Hematopoietic multipotent progenitor cell treated with erythropoietin and hydrocortisone succinate and interleukin-3 and kit ligand, for 17 days (in vitro differentiated cells): ENCODE results near the gene KCNG2.

Experiments used
- DNase-seq: peaks from one replicate; pipeline ENCODE4 v3.0.0-alpha.2; 2015; ENCODE audit warnings: low spot score

Gene KCNG2

DNA sequence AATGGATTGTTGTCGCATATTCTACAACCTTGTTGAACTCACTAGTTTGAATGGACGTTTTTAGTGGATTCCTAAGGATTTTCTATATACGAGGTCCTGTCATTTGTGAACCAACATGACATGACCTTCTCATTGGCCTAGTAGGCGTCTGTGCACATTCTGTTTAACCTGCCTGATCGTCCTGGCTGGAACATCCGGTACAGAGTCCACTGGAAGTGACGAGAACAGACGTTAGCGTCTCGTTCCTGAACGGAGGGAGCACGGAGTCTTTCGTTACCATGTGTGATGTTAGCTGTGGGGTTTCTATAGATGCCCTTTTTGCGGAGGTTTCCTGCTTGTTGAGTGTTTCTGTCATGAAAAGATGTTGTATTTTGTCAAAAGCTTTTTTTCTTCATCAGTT lies 91.8 kb downstream of the KCNG2 start:
- DNase-seq: no peak

DNA sequence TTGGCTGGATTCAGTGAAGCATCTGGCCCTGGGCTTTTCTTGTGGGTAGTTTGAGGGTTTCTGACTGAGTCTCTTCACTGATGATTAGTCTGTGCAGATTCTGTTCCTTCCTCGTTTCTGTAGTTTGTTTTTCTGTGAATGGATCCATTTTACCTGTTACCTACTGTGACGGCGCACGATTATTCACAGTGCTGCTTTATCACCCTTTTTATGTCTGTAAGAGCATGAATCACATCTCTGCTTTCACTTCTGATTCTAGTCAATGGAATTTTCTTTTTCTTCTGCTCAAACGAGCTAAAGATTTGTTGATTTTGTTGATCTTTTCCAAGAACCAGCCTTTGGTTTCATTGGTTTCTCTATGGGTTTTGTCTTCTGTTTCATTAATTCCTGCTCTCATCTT lies 92.9 kb downstream of the KCNG2 start:
- DNase-seq: no peak

DNA sequence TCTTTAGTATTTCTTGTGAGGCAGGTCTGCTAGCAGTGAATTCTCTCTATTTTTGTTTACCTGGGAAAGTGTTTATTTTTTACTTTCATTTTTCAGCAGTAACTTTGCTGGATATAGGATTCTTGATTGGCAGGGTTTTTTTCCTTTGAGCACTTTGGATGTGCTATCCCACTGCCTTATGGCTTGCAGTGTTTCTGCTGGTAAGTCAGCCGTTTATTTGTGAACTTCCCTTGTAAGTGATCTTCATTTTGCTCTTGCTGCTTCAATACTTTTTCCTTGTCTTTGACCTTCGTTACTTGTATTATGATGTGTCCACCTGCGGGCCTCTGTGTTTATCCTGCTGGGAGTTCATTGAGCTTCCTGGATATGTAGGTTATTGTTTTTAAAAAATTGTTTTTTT lies 99.0 kb downstream of the KCNG2 start:
- no peak for DNase-seq

DNA sequence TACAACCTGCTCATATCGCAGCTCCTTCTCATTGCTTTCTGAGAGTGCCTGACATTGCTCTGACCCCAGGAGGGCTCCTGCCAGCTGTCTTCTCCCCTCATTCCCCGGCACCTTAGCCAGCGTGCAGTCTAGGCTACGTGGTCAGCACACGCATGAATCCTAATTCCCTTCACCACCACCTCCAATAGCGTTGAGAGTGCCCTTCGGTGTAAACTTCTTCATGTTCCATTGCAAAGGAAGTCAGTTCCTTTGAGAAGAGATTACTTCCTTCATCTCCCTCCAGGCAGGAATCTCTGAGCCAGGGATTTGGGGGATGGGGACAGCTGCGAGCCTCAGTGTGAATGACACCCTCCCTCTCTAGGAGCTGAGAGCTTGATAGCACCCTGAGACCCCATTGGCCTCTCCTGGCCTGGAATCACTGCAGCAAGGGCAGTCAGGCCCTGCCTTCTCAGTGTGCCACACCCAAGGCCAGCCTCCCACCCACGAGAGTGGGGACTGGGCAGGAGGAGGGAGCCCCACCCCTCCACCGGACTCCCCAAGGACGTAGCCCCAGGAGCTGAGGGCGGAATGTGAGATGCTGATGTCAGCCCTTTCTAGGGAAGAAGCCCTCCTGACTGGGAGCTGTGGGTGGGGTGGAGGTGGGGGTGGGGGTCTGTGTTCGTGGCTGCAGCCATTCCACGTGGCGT lies 100.3 kb downstream of the KCNG2 start:
- DNase-seq: no peak

DNA sequence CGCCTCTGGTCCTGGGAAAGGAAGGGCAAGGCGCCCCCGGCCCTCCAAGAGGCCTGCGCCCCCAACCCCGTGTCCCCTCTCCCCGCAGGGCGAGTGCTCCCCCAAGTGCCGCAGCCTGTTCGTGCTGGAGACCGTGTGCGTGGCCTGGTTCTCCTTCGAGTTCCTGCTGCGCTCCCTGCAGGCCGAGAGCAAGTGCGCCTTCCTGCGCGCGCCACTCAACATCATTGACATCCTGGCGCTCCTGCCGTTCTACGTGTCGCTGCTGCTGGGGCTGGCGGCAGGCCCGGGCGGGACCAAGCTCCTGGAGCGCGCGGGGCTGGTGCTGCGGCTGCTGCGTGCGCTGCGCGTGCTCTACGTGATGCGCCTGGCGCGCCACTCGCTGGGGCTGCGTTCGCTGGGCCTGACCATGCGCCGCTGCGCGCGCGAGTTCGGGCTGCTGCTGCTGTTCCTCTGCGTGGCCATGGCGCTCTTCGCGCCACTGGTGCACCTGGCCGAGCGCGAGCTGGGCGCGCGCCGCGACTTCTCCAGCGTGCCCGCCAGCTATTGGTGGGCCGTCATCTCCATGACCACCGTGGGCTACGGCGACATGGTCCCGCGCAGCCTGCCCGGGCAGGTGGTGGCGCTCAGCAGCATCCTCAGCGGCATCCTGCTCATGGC lies 101.3 kb downstream of the KCNG2 start:
- DNase-seq: no peak

DNA sequence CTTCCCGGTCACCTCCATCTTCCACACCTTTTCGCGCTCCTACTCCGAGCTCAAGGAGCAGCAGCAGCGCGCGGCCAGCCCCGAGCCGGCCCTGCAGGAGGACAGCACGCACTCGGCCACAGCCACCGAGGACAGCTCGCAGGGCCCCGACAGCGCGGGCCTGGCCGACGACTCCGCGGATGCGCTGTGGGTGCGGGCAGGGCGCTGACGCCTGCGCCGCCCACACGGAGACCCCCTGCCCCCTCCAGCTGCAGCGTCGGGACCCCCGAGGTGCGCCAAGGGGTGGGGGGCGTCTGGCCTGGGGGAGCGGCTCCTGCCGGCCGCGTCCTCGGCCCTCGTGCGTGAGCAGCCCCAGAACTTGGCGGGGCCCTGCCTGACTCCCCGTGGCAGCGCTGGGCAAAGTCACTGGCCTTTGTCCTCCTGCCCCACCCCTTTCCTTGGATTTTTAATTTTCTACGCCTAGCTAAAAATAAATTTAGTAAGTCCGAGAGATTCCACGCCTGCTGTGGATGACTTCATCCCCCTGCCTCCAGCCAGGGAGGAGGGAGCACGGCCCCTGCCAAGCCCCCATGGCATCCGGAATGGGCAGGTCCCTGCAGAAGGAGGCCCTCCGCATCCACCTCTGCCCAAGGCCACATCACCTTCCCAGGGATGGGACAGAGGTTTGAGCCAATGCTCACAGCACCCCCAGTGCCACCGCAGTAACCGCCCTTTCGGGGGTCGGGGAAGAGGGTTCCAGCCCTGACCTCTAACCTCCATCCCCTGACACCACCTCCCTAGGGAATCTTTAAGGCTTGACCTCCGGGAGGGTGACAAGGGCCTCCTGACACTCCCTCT lies 102.1 kb downstream of the KCNG2 start:
- DNase-seq: no peak

DNA sequence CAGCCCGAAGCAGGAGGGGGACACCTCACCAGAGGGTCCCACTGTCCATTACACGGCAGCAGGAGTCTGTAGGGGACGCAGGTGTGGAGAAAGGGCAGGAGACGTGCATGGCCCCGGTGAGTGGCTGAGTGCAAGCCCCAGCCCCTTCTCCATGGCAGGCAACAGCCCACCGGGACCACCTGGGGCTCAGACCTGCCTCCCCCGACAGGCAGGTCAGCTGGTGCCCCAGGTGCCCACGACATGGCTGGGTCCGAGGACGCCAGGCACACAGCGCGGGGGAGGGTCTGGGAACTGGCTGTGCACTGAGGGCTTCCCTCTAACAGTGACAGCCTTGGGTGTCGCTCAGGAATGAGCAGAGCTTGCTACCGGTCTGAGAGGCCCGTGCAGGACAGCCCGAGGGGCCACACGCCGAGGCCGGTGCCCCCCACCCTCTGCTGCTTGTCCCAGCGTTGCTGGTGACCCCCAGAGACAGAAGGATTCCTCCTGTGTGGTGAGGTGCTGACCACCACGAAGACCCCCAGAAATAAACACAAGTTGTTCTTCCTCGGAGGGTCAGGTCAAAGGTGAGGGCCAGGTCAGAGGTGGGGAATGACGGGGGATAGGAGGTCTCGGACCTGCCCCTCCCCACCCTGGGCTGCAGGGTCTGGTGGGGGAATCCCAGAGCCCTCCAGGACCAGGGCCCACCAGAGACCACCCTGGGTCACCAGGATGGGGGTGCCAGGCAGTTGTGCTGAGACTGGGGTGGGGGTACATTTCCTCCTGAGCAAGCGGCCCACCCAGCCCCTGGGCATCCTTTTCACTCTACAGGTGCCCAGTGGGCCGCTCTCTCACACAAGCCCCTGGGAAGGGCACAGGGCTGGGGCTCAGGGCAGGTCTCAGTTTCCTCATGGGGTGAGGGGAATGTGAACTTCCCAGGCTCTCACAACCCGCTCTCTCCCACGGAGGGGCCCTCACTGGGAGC lies 103.2 kb downstream of the KCNG2 start:
- DNase-seq: no peak

DNA sequence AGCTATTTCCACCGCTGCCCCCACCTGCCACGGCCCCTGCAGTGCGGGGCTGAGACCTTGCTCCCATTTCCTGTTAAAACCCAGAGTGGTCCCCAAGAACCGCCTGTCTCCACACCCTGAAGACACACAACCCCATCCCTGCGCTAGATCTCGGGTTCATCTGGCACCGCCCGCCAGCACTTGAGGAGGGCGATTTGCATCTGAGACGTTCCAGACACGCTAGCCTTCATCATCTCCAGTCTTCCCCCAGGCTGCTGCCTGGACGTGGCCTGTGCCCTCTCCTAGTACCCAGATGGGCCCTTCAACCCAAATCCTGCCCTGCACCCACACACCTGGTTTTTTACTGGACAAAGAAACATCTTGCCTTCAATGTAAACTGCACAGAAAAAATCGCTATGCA lies 103.9 kb downstream of the KCNG2 start:
- no peak for DNase-seq

DNA sequence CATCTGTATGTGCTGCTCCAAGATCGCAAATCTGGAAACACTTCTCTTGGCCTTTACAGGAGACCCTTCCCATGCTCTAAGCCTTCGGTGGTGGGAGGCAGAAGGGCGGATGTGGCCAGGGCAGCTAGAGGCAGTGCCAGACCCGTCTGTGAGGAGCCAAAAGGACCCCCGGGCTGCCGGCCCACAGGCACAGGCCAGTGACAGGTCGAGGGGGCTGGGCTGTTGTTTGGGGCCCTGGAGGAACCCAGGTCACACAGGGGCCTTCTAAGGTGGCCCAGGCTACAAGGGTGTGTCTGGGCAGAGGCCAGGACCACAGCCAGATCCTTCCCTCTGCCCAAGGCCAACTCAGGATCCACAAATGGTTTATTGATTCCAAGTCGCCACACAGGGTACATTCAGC lies 104.3 kb downstream of the KCNG2 start:
- DNase-seq: no peak

DNA sequence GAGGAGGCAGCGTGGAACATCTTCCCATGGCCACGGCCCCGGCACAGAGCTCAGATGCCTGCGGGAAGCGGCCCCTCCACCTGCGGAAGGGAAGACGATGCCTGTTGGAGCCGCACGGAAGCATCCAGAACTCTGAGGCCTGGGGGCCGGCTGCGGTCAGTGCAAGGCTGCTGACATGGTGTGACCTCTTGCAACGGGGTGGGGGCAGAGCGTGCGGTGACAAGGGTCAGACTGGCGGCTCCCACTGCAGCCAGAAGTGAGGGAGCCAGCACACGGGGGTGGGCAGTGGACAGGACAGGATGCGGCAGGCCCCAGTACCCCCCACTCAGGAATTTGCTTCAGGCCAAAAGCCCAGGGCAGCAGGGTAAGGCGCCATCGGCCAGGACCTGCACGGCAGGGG lies 104.9 kb downstream of the KCNG2 start:
- no peak for DNase-seq

DNA sequence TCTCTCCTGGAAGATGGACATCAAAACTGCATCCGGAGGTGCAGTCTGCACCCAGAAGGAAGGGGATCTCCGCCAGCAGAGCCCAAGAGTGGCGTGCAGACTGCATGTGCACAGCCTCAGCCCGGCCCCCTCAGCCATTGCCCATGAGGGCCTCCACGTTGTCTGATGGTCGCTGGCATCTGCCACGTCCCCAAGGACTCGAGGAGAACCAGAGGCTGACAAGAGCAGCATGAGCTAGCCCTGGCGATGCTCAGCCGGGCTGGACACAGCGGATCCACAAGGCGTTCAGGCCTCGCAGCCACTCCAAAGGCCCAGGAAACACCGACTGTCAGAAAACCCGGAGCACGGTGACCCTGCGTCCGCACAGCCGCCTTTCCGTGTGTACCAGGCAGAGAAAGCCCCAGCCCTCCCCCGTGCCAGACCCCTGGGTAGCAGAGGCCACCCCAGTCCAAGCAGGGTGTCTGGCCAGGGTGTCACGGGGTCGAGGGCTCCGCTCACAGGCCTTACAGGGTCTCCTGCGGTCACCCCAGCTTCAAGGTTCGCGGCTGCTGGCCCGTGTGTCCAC lies 105.4 kb downstream of the KCNG2 start:
- no peak for DNase-seq

DNA sequence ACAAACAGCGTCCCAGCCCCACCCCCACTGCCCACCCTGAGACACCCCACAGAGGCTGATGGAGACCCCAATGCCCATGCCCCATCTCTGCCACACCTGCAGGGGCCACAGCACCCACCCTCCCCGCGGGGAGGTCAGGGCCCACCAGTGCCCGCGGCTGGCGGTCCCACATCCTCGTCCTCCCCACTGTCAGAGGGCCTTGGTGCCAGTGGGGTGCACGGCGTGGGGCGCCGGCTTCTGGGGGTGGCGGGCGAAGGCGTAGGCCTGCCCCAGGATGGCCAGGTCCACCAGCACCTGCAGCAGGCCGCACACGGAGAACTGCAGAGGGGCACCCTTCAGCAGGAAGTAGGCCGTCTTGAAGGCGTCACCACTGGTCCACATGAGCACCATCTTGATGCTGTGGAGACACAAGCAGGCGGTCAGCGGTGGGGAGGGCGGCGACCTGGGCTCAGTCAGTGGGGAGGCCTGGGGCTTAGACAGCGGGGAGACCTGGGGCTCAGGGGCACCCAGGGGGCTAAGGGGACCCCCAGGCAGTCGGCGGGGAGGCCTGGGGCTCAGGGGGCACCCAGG lies 106.1 kb downstream of the KCNG2 start:
- no peak for DNase-seq

DNA sequence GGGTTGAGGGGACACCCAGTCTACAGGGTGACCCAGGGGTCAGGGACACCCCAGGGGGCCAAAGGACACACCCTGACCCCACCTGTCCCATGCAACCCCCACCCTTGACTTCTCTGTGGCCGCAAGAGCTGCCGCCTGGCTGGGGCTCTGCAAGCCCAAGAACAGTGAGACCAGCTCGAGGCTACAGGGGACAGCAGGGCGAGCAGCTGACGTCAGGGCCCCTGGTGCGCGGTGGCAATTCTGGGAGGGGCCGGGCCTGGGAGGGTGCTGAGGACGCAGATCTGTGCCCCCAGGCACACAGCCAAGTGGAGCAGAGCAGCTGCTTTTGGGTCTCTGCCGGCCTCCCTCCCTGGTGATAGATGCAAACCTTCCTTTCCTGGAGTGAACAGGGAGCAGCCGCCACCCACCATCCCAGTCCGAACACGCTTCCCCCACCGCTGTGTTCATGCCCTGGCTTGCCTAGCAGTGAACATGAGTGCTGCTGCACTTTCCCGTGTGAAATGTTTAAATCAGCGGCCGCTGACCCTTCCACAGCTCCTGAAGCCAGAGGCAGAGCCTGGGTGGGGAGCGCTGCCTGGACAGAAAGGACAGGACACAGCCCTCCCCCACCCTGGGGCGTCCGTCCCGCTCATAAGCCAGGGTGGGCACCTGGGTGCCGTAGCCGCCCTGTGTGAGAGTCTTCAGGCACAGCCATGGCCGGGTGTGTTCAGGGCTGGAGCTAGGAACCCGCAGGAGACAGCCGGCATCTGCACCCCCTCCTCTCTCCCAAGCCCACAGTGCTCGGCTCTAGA lies 106.8 kb downstream of the KCNG2 start:
- no peak for DNase-seq

DNA sequence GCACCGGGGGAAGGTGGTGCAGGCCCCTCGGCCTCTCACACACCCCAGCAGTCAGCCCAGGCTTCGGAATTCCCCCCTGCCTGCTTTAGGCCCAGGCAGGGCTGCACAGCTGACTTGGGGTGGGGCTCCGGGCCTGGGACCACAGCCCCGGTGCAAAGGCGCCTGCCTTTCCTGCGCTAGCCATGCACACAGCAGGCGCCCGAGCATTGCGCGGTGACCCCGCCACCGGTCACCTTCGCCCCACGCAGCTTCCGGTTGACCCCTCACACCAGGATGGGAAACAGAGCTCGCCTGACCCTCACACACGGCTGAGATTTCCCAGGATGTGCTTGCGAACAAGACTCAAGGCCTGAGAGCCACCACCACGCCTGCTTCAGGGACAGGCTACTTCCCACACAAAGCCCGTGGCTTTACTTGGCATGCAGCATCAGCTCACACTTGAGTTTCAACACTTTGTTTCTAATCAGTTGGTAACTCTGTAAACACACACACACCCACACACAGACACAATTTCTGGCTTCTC lies 107.7 kb downstream of the KCNG2 start:
- no peak for DNase-seq

DNA sequence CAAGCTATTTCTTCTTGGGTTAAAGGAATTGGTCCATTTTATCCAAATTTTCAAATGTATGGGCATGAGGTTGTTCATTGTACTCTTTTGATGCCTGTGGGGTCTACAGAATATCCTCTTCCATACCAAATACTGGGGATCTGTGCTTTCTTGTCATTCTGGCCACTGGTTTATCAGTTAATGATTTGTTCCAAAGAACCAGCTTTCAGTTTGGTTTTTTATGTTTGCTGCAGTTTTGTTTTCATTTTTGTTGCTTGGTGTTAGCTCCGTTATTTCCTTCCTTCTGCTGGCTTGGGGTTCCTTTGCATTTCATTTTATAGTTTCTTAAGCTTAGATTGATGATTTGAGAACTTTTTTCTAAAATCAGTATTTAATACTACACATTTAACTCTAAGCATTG lies 108.3 kb downstream of the KCNG2 start:
- DNase-seq: no peak

DNA sequence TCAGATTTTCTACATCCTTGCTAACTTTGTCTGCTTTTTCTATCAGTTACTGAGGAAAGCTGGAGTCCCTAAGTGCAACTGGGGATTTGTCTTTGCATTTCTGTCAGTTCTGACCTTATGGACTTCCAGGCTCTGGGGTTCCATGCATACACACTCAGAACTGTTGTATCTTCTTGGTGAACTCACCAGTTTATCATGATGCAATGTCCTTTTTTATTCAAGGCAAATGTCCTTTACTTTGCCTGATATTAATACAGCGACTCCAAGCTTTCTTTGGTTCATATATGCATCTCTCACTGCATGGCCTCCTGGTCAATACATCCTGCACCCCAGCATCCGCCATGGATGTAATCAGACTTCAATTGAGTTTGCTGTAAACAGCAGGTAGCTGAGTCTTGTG lies 109.0 kb downstream of the KCNG2 start:
- no peak for DNase-seq

DNA sequence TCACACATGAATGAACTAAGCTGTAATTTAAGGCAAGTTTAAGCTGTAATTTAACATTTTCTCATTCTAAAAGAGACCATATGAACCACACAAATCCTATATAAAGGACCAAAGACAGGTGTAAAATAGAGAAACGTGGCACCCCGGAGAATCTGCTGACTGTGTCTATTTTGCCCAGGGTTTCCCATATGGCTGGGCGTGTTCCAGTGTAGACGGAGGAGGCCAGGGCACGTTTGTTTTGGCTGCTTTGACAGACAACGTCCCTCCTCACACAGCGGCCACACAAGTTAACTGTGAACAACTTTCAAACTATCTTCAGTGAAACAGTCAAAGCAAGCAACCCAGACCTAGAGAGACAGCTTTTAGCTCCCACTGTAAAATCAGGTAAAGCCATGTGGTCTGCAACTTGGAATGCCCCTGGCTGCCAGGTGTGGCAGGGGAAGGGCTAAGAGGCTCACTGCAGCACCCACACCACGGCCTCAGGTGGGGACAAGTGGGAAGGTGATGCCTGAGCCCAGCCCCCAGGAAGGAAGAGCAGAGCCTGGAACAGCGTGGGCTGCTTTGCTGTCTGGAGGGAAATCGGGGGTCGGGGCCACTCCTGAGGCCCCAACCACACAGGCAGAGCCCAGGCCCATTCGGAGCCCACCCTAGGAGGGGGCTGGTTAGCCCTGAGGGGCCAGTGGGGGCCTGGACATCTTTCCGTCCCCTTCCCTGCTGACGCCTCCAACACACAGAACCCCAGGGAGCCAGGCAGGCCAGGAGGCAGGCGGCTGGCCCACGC lies 113.0 kb downstream of the KCNG2 start:
- no peak for DNase-seq

DNA sequence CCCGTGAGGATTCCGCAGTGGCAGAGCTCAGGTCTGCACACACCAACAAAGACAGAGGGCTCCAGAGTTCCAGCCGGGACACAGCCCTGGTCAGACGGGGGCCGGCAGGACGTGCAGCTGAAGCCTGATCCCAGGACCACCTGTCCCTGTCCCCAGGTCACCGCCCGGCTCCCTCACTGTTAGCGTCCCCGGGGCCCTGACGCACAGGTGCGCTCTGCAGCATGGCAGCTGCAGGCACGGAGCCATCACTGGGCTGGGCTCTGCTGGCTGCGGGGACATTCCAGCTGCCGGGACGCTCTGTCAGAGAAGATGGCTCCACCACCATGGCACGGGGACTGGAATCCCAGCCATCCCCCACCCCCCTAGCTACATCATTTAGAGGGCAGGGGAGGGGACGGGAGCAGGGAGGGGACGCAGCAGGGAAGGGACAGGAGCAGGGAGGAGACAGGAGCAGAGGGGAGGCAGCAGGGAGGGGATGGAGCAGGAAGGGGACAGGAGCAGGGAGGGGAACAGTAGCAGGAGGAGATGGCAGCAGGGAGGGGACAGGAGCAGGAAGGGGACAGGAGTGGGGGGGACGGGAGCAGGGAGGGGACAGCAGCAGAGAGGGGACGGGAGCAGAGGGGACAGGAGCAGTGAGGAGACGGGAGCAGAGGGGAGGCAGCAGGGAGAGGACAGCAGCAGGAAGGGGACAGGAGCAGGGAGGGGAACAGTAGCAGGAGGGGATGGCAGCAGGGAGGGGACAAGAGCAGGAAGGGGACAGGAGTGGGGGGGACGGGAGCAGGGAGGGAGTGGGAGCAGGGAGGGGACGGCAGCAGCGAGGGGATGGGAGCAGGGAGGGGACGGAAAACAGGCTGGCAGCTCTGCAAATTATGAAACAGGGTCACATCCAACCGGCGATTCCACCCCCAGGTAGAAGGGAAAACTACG lies 113.9 kb downstream of the KCNG2 start:
- no peak for DNase-seq
